GM23338 (cell line): ENCODE data around the gene VRK1. TPM values are rescaled to one million over a fixed set of nuclear protein-coding genes. Genes with fewer than 3 reads are reported as not detected.

Experiments
- ATAC-seq: fragments of 200-7000 bp; cut with Tn5 transposase; 3 replicates; pipeline ENCODE4 v1.9.1; 2020
- DNase-seq: peaks from one replicate; pipeline ENCODE4 v3.0.0-alpha.2; 2015; ENCODE audit warnings: low spot score
- H2AFZ ChIP-seq: fragments of 200-600 bp; sonication (generic); 2 replicates; pipeline ENCODE4 v1.8.0; 2016; ENCODE audit warnings: antibody characterized with exemption, mild to moderate bottlenecking, moderate library complexity
- H3F3A ChIP-seq: fragments of 200-600 bp; sonication (generic); replicated peaks from 2 replicates; pipeline ENCODE4 v1.8.0; 2017; ENCODE audit warnings: antibody characterized with exemption, mixed run types, low read depth
- H3K27ac ChIP-seq: fragments of 200-600 bp; sonication (generic); 2 replicates; pipeline ENCODE4 v1.6.1; 2016; ENCODE audit warnings: low read depth
- H3K27me3 ChIP-seq: fragments of 200-600 bp; sonication (generic); 2 replicates; pipeline ENCODE4 v1.8.0; 2016; ENCODE audit warnings: mild to moderate bottlenecking, mixed run types, moderate library complexity; ENCODE audit not compliant: insufficient read depth
- H3K36me3 ChIP-seq: fragments of 200-600 bp; sonication (generic); 2 replicates; pipeline ENCODE4 v1.8.0; 2016; ENCODE audit warnings: mild to moderate bottlenecking; ENCODE audit not compliant: insufficient read depth
- H3K4me1 ChIP-seq: fragments of 200-600 bp; sonication (generic); 2 replicates; pipeline ENCODE4 v1.8.0; 2016; ENCODE audit warnings: mild to moderate bottlenecking, moderate library complexity; ENCODE audit not compliant: insufficient read depth
- H3K4me2 ChIP-seq: fragments of 200-600 bp; sonication (generic); 2 replicates; pipeline ENCODE4 v1.7.1; 2017; ENCODE audit warnings: mixed run types
- H3K4me3 ChIP-seq: fragments of 200-600 bp; sonication (generic); 2 replicates; pipeline ENCODE4 v1.6.1; 2016; ENCODE audit warnings: mixed run types
- H3K79me2 ChIP-seq: fragments of 200-600 bp; sonication (generic); replicated peaks from 2 replicates; pipeline ENCODE4 v1.8.0; 2017; ENCODE audit warnings: mild to moderate bottlenecking; ENCODE audit not compliant: insufficient read depth
- H3K9me2 ChIP-seq: fragments of 200-600 bp; sonication (generic); 2 replicates; pipeline ENCODE4 v1.8.0; 2017; ENCODE audit not compliant: insufficient read depth
- H4K20me1 ChIP-seq: fragments of 200-600 bp; sonication (generic); replicated peaks from 2 replicates; pipeline ENCODE4 v1.8.0; 2017; ENCODE audit warnings: mild to moderate bottlenecking; ENCODE audit not compliant: insufficient read depth
- H3K27ac Mint-ChIP-seq: 2 replicates; pipeline ENCODE4 v1.8.0; 2020; ENCODE audit warnings: inconsistent platforms, mild to moderate bottlenecking, moderate library complexity, mixed read lengths
- H3K27me3 Mint-ChIP-seq: 3 replicates; pipeline ENCODE4 v1.8.0; 2022; ENCODE audit warnings: low read depth, mild to moderate bottlenecking, moderate library complexity, mixed read lengths, inconsistent platforms; ENCODE audit not compliant: insufficient read depth, poor library complexity
- H3K36me3 Mint-ChIP-seq: 3 replicates; pipeline ENCODE4 v1.8.0; 2021; ENCODE audit warnings: low read depth, mild to moderate bottlenecking, inconsistent platforms, moderate library complexity, mixed read lengths
- H3K4me1 Mint-ChIP-seq: 3 replicates; pipeline ENCODE4 v1.8.0; 2020; ENCODE audit warnings: mild to moderate bottlenecking, inconsistent platforms, mixed read lengths
- H3K4me3 Mint-ChIP-seq: 3 replicates; pipeline ENCODE4 v1.8.0; 2021; ENCODE audit warnings: moderate library complexity, mild to moderate bottlenecking, inconsistent platforms, mixed read lengths
- H3K9me3 Mint-ChIP-seq: 3 replicates; pipeline ENCODE4 v1.8.0; 2020; ENCODE audit warnings: moderate library complexity, mild to moderate bottlenecking, inconsistent platforms, mixed read lengths
- ETS1 ChIP-seq: IDR thresholded peaks from 2 replicates; pipeline ENCODE4 v1.6.1; 2016; ENCODE audit warnings: antibody characterized with exemption
- EZH2 ChIP-seq: fragments of 200-600 bp; sonication (generic); IDR thresholded peaks from one replicate; pipeline ENCODE4 v1.8.0; 2017; ENCODE audit warnings: antibody characterized with exemption, mild to moderate bottlenecking, low read depth; ENCODE audit not compliant: unreplicated experiment
- EZH2phosphoT487 ChIP-seq: fragments of 200-600 bp; sonication (generic); IDR thresholded peaks from one replicate; pipeline ENCODE4 v1.8.1; 2018; ENCODE audit warnings: antibody characterized with exemption; ENCODE audit not compliant: unreplicated experiment
- NANOG ChIP-seq: IDR thresholded peaks from 2 replicates; pipeline ENCODE4 v1.6.1; 2016; ENCODE audit warnings: antibody characterized with exemption, borderline replicate concordance
- POLR2AphosphoS5 ChIP-seq: IDR thresholded peaks from 2 replicates; pipeline ENCODE4 v1.6.1; 2016; ENCODE audit warnings: antibody characterized with exemption, low read depth
- REST ChIP-seq: IDR thresholded peaks from one replicate; pipeline ENCODE4 v1.6.1; 2018; ENCODE audit warnings: antibody characterized with exemption; ENCODE audit not compliant: unreplicated experiment
- ZNF114 ChIP-seq: fragments of 250-450 bp; sonication (Bioruptor Pico); IDR thresholded peaks from 2 replicates; pipeline ENCODE4 v1.5.0; 2020; ENCODE audit warnings: mild to moderate bottlenecking, moderate library complexity
- ZNF462 ChIP-seq: fragments of 250-450 bp; sonication (Bioruptor Pico); IDR thresholded peaks from 2 replicates; pipeline ENCODE4 v1.5.0; 2020; ENCODE audit warnings: mild to moderate bottlenecking, moderate library complexity
- polyA plus RNA-seq: library from polyadenylated mRNA; unstranded; fragments of >200 nt; fragmentation: Nextera tagmentation; extraction: Ambion mirVana; gene quantifications from 2 replicates; pipeline ENCODE4 v1.2.1, GENCODE V29; 2016
- total RNA-seq: library from RNA; depleted of rRNA; stranded (reverse); fragments of >200 nt; shearing (Covaris generic); gene quantifications from 2 replicates; pipeline ENCODE4 v1.2.3, GENCODE V29; 2014

VRK1 gene
- total and polyA plus RNA-seq, 2 experiments from 2014 or later, result 83.8 to 119 TPM

GRCh38 chr14:96863986-96864330 lies 66.8 kb downstream of the VRK1 start:
- H3K27me3 ChIP-seq, result no peaks in the 10 kb centered on the region
- Mint-ChIP-seq H3K27me3 (no peaks in the 10 kb centered on the region), H3K36me3 (peaks cover 17% of the 10 kb centered on the region), H3K4me3 (no peak overlapping the region), H3K27ac (no peak overlapping the region), H3K4me1 (peaks cover 55% of the 10 kb centered on the region), H3K9me3 (peaks cover 9% of the 10 kb centered on the region; the same call in 1 of the 3 replicates)
- no peaks in the 10 kb centered on the region for H3K9me2 ChIP-seq
- H3K4me3 ChIP-seq, result no peak overlapping the region
- H3K79me2 ChIP-seq, result peaks cover 16% of the 10 kb centered on the region; the same call in 1 of the 2 replicates
- DNase-seq (no peak), ATAC-seq (no peak)
- TF ChIP-seq EZH2 (no peak), ETS1 (no peak)
- no peak overlapping the region for H2AFZ ChIP-seq
- no peaks in the 10 kb centered on the region for H3F3A ChIP-seq
- no peaks in the 10 kb centered on the region for H3K36me3 ChIP-seq
- peak overlapping the region; percentile 10 for H3K27ac ChIP-seq
- peaks cover 45% of the 10 kb centered on the region for H3K4me1 ChIP-seq
- no peaks in the 10 kb centered on the region for H4K20me1 ChIP-seq
- no peak overlapping the region; the same call in 1 of the 2 replicates for H3K4me2 ChIP-seq

- 0 out of 2 replicates have a peak overlapping the region, but pooled peaks have one; percentile 4 for H3K4me2 ChIP-seq
- H3K36me3 Mint-ChIP-seq, result peaks cover 17% of the 10 kb centered on the region
- H2AFZ ChIP-seq, result no peak overlapping the region
- no peaks in the 10 kb centered on the region for H3K27me3 Mint-ChIP-seq
- H4K20me1 ChIP-seq, result no peaks in the 10 kb centered on the region
- H3K9me3 Mint-ChIP-seq, result peaks cover 9% of the 10 kb centered on the region; the same call in 1 of the 3 replicates
- peaks cover 16% of the 10 kb centered on the region for H3K79me2 ChIP-seq
- H3K27ac Mint-ChIP-seq, result peak overlapping the region; percentile 37
- H3K4me1 ChIP-seq, result peaks cover 28% of the 10 kb centered on the region
- H3K27ac ChIP-seq, result no peak overlapping the region
- DNase-seq (no peak), ATAC-seq (no peak)
- TF ChIP-seq EZH2 (no peak), ZNF114 (no peak), ZNF462 (no peak), ETS1 (no peak), REST (no peak), NANOG (no peak), EZH2phosphoT487 (no peak), POLR2AphosphoS5 (no peak)
- H3K9me2 ChIP-seq, result no peaks in the 10 kb centered on the region
- H3K27me3 ChIP-seq, result no peaks in the 10 kb centered on the region
- H3F3A ChIP-seq, result no peaks in the 10 kb centered on the region
- no peak overlapping the region for H3K4me3 ChIP-seq
- no peaks in the 10 kb centered on the region for H3K36me3 ChIP-seq
- no peak overlapping the region for H3K4me3 Mint-ChIP-seq
- H3K4me1 Mint-ChIP-seq, result peaks cover 40% of the 10 kb centered on the region
Observed at GRCh38 chr14:96867634-96868033, 70.5 kb downstream of the VRK1 start.
